Lower leg skin (tissue), 3 donors: ENCODE results near the gene AFTPH.

Experiments
- POLR2A ChIP-seq, 2 donors: fragments of 450-650 bp; IDR thresholded peaks; one replicate each; pipeline ENCODE4 v1.6.1; 2016 to 2017; ENCODE audit warnings: antibody characterized with exemption in 2 of 2, mild to moderate bottlenecking in 1 of 2, moderate library complexity in 1 of 2
- TF ChIP-seq, protein P1 (sequence below), 3 donors: fragments of 450-650 bp; IDR thresholded peaks; one replicate each; pipeline ENCODE4 v1.5.1; 2016; ENCODE audit warnings: antibody characterized with exemption in 3 of 3, mild to moderate bottlenecking in 3 of 3, moderate library complexity in 2 of 3

DNA sequence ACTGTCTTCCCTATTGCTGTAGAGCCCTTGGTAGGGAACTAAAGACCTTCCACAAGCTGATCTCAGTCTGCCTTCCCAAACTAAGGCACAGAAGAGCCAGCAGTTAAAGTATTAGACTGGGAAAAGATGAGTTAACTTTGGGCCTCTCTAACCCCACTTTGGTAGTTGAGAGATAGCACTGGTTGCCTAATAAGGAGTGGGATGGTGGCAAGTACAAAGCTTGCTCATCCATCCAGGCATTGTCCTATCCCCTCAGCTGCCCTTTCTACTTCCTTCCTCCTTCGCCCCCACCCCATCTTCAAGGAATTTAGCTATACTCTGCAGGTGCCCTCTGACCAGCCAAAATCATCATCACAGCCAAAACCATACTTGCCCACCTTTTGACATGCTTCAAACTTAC is 22.2 kb upstream of the AFTPH start:
- TF ChIP-seq POLR2A (IDR thresholded peaks at IDR 0.05) = no peak
- TF ChIP-seq, protein P1, sequence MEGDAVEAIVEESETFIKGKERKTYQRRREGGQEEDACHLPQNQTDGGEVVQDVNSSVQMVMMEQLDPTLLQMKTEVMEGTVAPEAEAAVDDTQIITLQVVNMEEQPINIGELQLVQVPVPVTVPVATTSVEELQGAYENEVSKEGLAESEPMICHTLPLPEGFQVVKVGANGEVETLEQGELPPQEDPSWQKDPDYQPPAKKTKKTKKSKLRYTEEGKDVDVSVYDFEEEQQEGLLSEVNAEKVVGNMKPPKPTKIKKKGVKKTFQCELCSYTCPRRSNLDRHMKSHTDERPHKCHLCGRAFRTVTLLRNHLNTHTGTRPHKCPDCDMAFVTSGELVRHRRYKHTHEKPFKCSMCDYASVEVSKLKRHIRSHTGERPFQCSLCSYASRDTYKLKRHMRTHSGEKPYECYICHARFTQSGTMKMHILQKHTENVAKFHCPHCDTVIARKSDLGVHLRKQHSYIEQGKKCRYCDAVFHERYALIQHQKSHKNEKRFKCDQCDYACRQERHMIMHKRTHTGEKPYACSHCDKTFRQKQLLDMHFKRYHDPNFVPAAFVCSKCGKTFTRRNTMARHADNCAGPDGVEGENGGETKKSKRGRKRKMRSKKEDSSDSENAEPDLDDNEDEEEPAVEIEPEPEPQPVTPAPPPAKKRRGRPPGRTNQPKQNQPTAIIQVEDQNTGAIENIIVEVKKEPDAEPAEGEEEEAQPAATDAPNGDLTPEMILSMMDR (IDR thresholded peaks at IDR 0.05) = no peak
